ENCODE results near the gene CDH4.

CDH4 gene

DNA sequence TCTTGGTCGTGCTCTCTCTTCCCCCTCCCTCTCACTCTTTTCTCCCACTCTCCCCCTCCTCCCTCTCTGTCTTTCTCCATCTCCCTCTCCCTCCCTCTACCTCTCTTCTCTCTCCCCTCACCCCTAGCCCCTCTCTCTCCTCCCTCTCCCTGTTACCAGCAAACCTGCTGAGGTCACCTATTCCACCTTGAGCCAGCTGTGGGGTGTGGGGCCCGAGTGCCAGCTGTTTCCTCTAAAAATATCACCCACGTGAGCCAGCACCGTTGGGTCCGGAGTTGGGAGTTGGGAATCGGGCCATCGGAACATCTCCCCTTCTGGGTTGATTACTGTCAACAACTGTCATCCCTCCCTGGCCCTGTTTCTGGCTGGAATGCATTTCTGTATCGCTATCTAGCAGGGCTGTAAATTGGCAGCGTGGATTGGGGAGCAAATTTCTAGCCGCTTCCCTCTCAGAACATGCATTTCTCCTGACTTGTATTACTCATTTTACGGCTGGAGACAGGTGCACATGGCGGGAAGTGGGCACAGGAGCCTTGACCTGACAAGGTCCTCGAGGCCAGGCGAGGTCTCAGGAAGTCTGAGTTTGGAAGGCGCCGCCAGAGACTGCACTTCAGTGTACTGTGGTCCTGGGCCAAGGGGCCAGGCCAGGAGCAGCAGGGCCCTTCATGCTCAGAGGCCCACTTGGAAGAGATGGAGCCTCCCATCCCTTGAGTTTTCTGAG is 165.3 kb downstream of the CDH4 start:
- no peak for DNase-seq (ENCODE audit: low read depth, low spot score)
- no peak overlapping the region for H3K4me3 ChIP-seq (ENCODE audit: low read depth, low read length)
- in situ Hi-C loops (cut with HindIII; ENCODE audit: low sequenced_read_pairs), result no loop called here
- TF ChIP-seq, protein P1, sequence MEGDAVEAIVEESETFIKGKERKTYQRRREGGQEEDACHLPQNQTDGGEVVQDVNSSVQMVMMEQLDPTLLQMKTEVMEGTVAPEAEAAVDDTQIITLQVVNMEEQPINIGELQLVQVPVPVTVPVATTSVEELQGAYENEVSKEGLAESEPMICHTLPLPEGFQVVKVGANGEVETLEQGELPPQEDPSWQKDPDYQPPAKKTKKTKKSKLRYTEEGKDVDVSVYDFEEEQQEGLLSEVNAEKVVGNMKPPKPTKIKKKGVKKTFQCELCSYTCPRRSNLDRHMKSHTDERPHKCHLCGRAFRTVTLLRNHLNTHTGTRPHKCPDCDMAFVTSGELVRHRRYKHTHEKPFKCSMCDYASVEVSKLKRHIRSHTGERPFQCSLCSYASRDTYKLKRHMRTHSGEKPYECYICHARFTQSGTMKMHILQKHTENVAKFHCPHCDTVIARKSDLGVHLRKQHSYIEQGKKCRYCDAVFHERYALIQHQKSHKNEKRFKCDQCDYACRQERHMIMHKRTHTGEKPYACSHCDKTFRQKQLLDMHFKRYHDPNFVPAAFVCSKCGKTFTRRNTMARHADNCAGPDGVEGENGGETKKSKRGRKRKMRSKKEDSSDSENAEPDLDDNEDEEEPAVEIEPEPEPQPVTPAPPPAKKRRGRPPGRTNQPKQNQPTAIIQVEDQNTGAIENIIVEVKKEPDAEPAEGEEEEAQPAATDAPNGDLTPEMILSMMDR (IDR thresholded peaks at IDR 0.05; ENCODE audit: low read depth, low read length), result no peak

GRCh38 chr20:61419010-61419409 is 166.9 kb downstream of the CDH4 start:
- no peak for DNase-seq (ENCODE audit: low read depth, low spot score)
- no peak overlapping the region for H3K4me3 ChIP-seq (ENCODE audit: low read depth, low read length)
- in situ Hi-C loops (cut with HindIII; ENCODE audit: low sequenced_read_pairs), result no loop called here
- TF ChIP-seq, protein P1 (IDR thresholded peaks at IDR 0.05; ENCODE audit: low read depth, low read length), result no peak

- in situ Hi-C loops (cut with HindIII; ENCODE audit: low sequenced_read_pairs), result no loop called here
- H3K4me3 ChIP-seq (ENCODE audit: low read depth, low read length), result no peak overlapping the region
- TF ChIP-seq, protein P1 (IDR thresholded peaks at IDR 0.05; ENCODE audit: low read depth, low read length), result no peak
- no peak for DNase-seq (ENCODE audit: low read depth, low spot score)
Measured at GRCh38 chr20:61419501-61419900, 167.4 kb downstream of the CDH4 start.

DNA sequence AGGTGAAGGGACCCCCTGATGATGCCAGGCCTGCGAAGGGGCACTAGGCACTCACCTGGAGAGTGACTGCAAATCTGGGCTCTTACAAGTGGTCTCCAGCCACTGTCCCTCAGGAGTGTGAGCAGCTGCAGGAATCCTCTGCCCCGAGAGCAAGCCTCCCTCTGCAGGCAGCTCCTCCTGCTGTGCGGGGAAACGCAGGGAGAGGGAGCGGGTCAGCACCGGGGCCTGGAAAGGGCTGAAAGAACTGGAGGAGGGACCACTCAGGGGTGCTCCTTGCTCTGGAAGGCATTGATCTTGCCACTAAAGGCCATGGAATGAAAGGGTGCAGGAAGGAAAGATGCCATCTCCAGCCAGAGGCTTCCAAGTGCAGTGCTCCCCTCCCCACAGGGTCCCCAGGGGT is 168.0 kb downstream of the CDH4 start:
- DNase-seq (ENCODE audit: low read depth, low spot score), result no peak
- H3K4me3 ChIP-seq (ENCODE audit: low read depth, low read length), result no peak overlapping the region
- in situ Hi-C loops (cut with HindIII; ENCODE audit: low sequenced_read_pairs), result no loop called here
- TF ChIP-seq, protein P1 (IDR thresholded peaks at IDR 0.05; ENCODE audit: low read depth, low read length), result no peak

- TF ChIP-seq, protein P1 (IDR thresholded peaks at IDR 0.05; ENCODE audit: low read depth, low read length), result no peak
- in situ Hi-C loops (cut with HindIII; ENCODE audit: low sequenced_read_pairs), result no loop called here
- no peak overlapping the region for H3K4me3 ChIP-seq (ENCODE audit: low read depth, low read length)
- DNase-seq (ENCODE audit: low read depth, low spot score), result no peak
Measured at GRCh38 chr20:61420781-61421180, 168.7 kb downstream of the CDH4 start.

DNA sequence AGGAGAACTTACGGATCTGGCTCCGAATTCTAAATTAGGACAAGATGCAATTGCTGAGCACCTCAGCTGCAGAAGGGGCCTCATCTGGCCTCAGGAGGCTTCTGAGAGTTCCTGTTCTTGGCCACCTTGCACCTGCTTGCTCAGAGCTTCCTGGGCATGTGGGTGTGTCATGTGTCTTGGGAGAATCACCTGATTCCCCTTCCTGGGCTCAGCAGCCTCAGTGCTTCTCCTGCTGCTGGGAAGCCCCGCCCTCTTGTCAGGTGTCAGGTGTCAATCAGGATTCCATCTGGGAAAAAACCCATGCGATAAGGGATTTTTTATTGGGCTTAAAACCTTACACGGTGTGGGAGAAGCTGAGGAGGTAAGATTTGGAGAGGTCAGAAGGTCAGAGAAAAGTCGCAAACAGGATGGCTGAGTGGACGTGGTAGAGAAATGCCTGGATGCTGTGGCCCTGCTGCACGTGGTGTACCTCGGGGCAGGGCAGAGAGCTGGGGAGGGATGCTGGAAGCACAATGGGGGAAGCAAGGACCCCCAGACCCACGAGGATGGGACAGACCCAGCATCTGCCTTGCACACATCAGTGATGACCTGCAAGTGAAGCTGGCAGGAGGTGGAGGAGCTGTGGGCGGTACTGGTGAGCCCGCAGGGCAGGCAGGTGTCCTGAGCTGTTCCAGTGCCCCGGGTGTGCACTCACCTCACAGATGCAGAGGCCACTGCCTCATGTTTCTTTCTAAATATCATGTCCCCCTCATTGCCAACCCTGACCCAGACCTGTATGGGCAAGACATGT is 170.8 kb downstream of the CDH4 start:
- in situ Hi-C loops (cut with HindIII; ENCODE audit: low sequenced_read_pairs), result no loop called here
- no peak overlapping the region for H3K4me3 ChIP-seq (ENCODE audit: low read depth, low read length)
- TF ChIP-seq, protein P1 (IDR thresholded peaks at IDR 0.05; ENCODE audit: low read depth, low read length), result no peak
- no peak for DNase-seq (ENCODE audit: low read depth, low spot score)

All from astrocyte of the spinal cord (primary cell).